Tibial nerve (tissue), 3 donors: ENCODE data around the gene GRAMD4.

Source experiments
- CTCF ChIP-seq, 5 experiments: fragments of 200-600 bp in 3 of 5; fragments of 450-650 bp in 2 of 5; sonication (generic) in 3 of 5; IDR thresholded peaks; one replicate each; pipeline ENCODE4 v1.5.1; 2016 to 2019; ENCODE audit warnings: antibody characterized with exemption in 5 of 5, mild to moderate bottlenecking in 3 of 5, moderate library complexity in 2 of 5
- POLR2A ChIP-seq, 2 donors: fragments of 450-650 bp; IDR thresholded peaks; one replicate each; pipeline ENCODE4 v1.6.1; 2017; ENCODE audit warnings: antibody characterized with exemption in 2 of 2, mild to moderate bottlenecking in 2 of 2, moderate library complexity in 2 of 2

GRCh38 chr22:46614025-46614931, 5.9 kb upstream of the GRAMD4 start:
- TF ChIP-seq CTCF (IDR thresholded peaks at IDR 0.05) (no peak), POLR2A (IDR thresholded peaks at IDR 0.05) (no peak)
